Cardiac fibroblast (primary cell): ENCODE data around the gene HAX1.
A peak's percentile ranks its signal among the peaks of the same experiment; 100 is the strongest.
"Not testable (repeated sequence)": the region's sequence is repeated elsewhere in the genome, so short reads cannot be mapped to it uniquely, and the experiment has no call there.

Experiments used
- DNase-seq, 2 donors: peaks; one replicate each; pipeline versions ENCODE4 v3.0.0 to v3.0.0-alpha.2; 2010; ENCODE audit warnings: low read depth in 2 of 2
- H3K4me3 ChIP-seq, 2 donors: replicated peaks in 1 of 2; 1 replicate in 1 of 2; 2 replicates in 1 of 2; pipeline ENCODE4 v1.5.1; 2011; ENCODE audit warnings: low read depth in 2 of 2, low read length in 2 of 2, mild to moderate bottlenecking in 2 of 2, moderate library complexity in 1 of 2
- CTCF ChIP-seq: IDR thresholded peaks from one replicate; pipeline ENCODE4 v1.5.1; 2011; ENCODE audit warnings: low read depth, mild to moderate bottlenecking, low read length, inconsistent platforms

Gene HAX1

GRCh38 chr1:154272999-154273563 lies 652 bp downstream of the HAX1 start:
- peak overlapping the region; percentile 88 to 95 for H3K4me3 ChIP-seq

DNA sequence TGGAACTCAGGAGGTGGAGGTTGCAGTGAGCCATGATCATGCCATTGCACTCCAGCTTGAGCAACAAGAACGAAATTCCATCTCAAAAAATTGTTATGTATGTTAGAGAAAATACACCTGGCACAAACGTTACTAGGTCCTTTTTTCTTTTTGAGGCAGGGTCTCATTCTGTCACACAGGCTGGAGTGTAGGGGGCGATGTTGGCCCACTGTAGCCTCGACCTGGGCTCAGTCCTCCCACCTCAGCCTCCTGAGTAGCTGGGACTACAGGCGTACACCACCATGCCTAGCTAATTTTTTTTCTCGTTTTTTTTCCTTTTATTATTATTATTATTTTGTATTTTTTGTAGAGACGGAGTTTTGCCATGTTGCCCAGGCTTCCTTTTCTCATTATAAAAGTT lies 4.4 kb downstream of the HAX1 start:
- peak; percentile 39 for TF ChIP-seq CTCF
- no peak for DNase-seq

More at GRCh38 chr1:154272999-154273563, 652 bp downstream of the HAX1 start:
- no peak for TF ChIP-seq CTCF
- DNase-seq = no peak

GRCh38 chr1:154287591-154287990 lies 15.2 kb downstream of the HAX1 start:
- H3K4me3 ChIP-seq, DNase-seq: not testable (repeated sequence)

More for the DNA sequence above, 4.4 kb downstream of the HAX1 start:
- H3K4me3 ChIP-seq = no peak overlapping the region

- DNase-seq = no peak
- TF ChIP-seq CTCF = no peak
- H3K4me3 ChIP-seq = no peak overlapping the region
Observed at GRCh38 chr1:154288661-154289060, 16.2 kb downstream of the HAX1 start.

- no peak overlapping the region for H3K4me3 ChIP-seq
- no peak for TF ChIP-seq CTCF
- no peak for DNase-seq
Observed at GRCh38 chr1:154290921-154291320, 18.5 kb downstream of the HAX1 start.

GRCh38 chr1:154295408-154296235 lies 23.2 kb downstream of the HAX1 start:
- no peak overlapping the region for H3K4me3 ChIP-seq
- TF ChIP-seq CTCF = no peak
- DNase-seq = peak in 1 of 2 donors; percentile 12

GRCh38 chr1:154301582-154301981 lies 29.2 kb downstream of the HAX1 start:
- no peak for TF ChIP-seq CTCF
- H3K4me3 ChIP-seq = no peak overlapping the region
- no peak for DNase-seq
